Measurements from ENCODE around the gene KHK. TPM values are rescaled to one million over a fixed set of nuclear protein-coding genes. Genes with fewer than 3 reads are reported as not detected.
A peak's percentile ranks its signal among the peaks of the same experiment; 100 is the strongest.

Gene KHK
- total RNA-seq, 1 experiment from 2014 or later = 1.5 TPM

DNA sequence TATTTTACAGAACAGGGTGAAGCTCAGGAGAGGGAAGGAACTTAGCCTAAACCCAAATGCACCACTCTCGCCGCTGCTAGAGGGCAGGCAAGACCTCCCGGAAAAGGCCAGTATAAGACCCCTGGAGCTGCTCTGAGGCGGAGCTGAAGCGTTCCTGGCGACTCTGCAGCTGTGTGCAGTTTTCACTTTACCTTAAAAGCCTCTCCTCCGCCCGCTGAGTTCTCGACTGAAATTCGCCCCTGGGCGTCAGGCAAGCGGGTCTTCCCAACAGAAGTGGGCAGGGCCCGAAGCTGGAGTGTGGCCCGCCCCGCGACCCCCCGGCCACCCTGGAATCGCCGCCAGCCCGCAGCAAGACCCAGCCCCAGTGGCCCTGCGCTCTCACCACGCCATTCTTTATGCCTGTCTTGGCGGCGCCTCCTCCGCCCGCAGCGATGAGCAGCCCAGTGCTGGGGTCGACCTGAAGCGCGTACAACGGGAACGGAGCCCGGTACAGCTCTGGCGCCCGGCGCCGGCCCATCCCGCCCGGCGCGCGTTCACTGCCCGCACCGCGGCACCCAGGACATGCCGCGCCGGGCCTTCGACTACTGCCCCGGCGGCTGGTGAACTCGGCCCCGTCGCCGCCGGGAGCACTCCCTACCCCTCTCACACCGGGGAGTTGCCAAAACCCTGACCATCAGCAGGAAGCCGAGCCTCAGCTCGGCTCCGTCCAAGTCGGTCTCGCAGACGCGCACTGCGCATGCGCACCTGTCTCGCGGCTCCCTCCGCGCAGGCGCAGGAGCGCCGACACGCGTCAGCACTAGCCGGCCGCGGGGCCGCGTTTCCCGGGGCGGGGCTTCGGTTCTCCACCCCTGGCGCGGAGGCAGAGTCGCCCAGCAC, 47.6 kb downstream of the KHK start, which contains the start of gene PREB:
Gene PREB, minus strand, starts transcription at position 732 of the 876 bp plus-strand sequence. Its CDS starts 215 bp downstream, at position 517.
- peak within 1 kb of the TSS; percentile 89 for H3K27ac ChIP-seq (ENCODE audit: low read length)
- intact Hi-C loops (cut with micrococcal nuclease; ENCODE audit: unreplicated experiment) = no loop called here
- H3K4me3 ChIP-seq (ENCODE audit: low read depth in 2 of 2, low read length in 2 of 2) = peak within 1 kb of the TSS; percentile 94 to 97
- H3K4me1 ChIP-seq (ENCODE audit: control insufficient read depth, insufficient read depth, low read length) = peaks cover 5% of the 10 kb centered on the region
- ChIA-PET POLR2A (interaction anchor here (0.6 kb wide), 1 partner anchor 176 kb away, joined by 4 read pairs; no protein-coding TSS in a partner anchor), CTCF (interaction anchor here (0.9 kb wide), 1 partner anchor 65 kb away, joined by 3 read pairs; no protein-coding TSS in a partner anchor)
- peak; percentile 98 for ATAC-seq
- in situ Hi-C loops (cut with HindIII; ENCODE audit: low pct_unique_long_range_greater_than_20kb, low sequenced_read_pairs) = no loop called here
- no peaks in the 10 kb centered on the region for H3K9me3 ChIP-seq (ENCODE audit: control insufficient read depth, insufficient read depth, low read depth, low read length)
- DNase-seq (ENCODE audit: low read depth, low spot score) = peak; percentile 88
- H3K27me3 ChIP-seq (ENCODE audit: control insufficient read depth, insufficient read depth, low read length) = no peaks in the 10 kb centered on the region
- TF ChIP-seq SIN3A (IDR thresholded peaks at IDR 0.05; ENCODE audit: borderline replicate concordance, insufficient read depth, low read depth, low read length) (0 out of 2 replicates have a peak, but pooled peaks have one; percentile 33), POLR2AphosphoS5 (IDR thresholded peaks at IDR 0.05; ENCODE audit: low read depth, low read length) (peak; percentile 91), TCF7L2 (IDR thresholded peaks at IDR 0.05; ENCODE audit: low read depth, low read length) (no peak)
- TF ChIP-seq, protein P1, sequence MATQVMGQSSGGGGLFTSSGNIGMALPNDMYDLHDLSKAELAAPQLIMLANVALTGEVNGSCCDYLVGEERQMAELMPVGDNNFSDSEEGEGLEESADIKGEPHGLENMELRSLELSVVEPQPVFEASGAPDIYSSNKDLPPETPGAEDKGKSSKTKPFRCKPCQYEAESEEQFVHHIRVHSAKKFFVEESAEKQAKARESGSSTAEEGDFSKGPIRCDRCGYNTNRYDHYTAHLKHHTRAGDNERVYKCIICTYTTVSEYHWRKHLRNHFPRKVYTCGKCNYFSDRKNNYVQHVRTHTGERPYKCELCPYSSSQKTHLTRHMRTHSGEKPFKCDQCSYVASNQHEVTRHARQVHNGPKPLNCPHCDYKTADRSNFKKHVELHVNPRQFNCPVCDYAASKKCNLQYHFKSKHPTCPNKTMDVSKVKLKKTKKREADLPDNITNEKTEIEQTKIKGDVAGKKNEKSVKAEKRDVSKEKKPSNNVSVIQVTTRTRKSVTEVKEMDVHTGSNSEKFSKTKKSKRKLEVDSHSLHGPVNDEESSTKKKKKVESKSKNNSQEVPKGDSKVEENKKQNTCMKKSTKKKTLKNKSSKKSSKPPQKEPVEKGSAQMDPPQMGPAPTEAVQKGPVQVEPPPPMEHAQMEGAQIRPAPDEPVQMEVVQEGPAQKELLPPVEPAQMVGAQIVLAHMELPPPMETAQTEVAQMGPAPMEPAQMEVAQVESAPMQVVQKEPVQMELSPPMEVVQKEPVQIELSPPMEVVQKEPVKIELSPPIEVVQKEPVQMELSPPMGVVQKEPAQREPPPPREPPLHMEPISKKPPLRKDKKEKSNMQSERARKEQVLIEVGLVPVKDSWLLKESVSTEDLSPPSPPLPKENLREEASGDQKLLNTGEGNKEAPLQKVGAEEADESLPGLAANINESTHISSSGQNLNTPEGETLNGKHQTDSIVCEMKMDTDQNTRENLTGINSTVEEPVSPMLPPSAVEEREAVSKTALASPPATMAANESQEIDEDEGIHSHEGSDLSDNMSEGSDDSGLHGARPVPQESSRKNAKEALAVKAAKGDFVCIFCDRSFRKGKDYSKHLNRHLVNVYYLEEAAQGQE (IDR thresholded peaks at IDR 0.05; ENCODE audit: insufficient read depth in 1 of 2, low read depth in 2 of 2, low read length in 1 of 2) = no peak
- TF ChIP-seq, protein P2, sequence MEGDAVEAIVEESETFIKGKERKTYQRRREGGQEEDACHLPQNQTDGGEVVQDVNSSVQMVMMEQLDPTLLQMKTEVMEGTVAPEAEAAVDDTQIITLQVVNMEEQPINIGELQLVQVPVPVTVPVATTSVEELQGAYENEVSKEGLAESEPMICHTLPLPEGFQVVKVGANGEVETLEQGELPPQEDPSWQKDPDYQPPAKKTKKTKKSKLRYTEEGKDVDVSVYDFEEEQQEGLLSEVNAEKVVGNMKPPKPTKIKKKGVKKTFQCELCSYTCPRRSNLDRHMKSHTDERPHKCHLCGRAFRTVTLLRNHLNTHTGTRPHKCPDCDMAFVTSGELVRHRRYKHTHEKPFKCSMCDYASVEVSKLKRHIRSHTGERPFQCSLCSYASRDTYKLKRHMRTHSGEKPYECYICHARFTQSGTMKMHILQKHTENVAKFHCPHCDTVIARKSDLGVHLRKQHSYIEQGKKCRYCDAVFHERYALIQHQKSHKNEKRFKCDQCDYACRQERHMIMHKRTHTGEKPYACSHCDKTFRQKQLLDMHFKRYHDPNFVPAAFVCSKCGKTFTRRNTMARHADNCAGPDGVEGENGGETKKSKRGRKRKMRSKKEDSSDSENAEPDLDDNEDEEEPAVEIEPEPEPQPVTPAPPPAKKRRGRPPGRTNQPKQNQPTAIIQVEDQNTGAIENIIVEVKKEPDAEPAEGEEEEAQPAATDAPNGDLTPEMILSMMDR (IDR thresholded peaks at IDR 0.05) = no peak
- BruUV-seq (replicated peaks) = no TSS peak
- peaks cover 4% of the 10 kb centered on the region; the same call in 1 of the 2 replicates for H3K36me3 ChIP-seq (ENCODE audit: control insufficient read depth, insufficient read depth, low read length)

DNA sequence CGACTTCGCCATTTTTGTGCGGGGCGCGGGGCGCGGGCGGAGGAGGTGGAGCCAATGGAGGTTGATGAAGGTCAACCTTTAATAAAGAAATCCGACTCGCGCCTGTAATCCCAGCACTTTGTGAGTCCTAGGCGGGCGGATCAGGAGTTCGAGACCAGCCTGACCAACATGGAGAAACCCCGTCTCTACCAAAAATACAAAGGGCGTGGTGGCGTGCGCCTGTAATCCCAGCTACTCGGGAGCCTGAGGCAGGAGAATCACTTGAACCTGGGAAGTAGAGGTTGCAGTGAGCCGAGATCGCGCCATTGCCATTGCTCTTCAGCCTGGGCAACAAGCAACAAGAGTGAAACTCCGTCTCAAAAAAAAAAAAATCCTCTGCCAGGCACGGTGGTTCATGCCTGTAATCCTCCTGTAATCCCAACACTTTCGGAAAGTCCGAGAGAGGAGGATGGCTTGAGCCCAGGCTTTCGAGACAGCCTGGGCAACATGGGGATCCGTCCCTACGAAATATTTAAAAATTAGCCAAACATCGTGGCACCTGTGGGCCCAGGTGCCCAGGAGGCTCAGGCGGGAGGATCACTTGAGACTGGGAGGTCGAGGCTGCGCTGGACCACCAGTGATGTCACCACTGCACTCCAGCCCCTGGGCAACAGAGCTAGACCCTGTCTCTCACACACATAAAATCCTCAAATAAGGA, 48.4 kb downstream of the KHK start:
- DNase-seq (ENCODE audit: low read depth, low spot score) = no peak
- in situ Hi-C loops (cut with HindIII; ENCODE audit: low pct_unique_long_range_greater_than_20kb, low sequenced_read_pairs) (no loop called here), intact Hi-C loops (cut with micrococcal nuclease; ENCODE audit: unreplicated experiment) (no loop called here)
- Histone ChIP-seq H3K27me3 (ENCODE audit: control insufficient read depth, insufficient read depth, low read length) (no peaks in the 10 kb centered on the region), H3K9me3 (ENCODE audit: control insufficient read depth, insufficient read depth, low read depth, low read length) (no peaks in the 10 kb centered on the region), H3K4me1 (ENCODE audit: control insufficient read depth, insufficient read depth, low read length) (peaks cover 5% of the 10 kb centered on the region), H3K36me3 (ENCODE audit: control insufficient read depth, insufficient read depth, low read length) (peaks cover 4% of the 10 kb centered on the region; the same call in 1 of the 2 replicates), H3K27ac (ENCODE audit: low read length) (peak overlapping the region; percentile 89), H3K4me3 (ENCODE audit: low read depth in 2 of 2, low read length in 2 of 2) (peak overlapping the region; percentile 94 to 97)
- ChIA-PET POLR2A (interaction anchor here (0.6 kb wide), 1 partner anchor 176 kb away, joined by 4 read pairs; no protein-coding TSS in a partner anchor), CTCF (no interaction called here)
- TF ChIP-seq, protein P1 (IDR thresholded peaks at IDR 0.05; ENCODE audit: insufficient read depth in 1 of 2, low read depth in 2 of 2, low read length in 1 of 2) = no peak
- no peak; the same call in none of the 2 replicates for TF ChIP-seq POLR2AphosphoS5 (IDR thresholded peaks at IDR 0.05; ENCODE audit: low read depth, low read length)
- BruUV-seq (replicated peaks) = no TSS peak
- ATAC-seq = no peak

Data from Panc1 (cell line).